Testis (tissue), 3 donors: ENCODE results near the gene SRGN. TPM values are rescaled to one million over a fixed set of nuclear protein-coding genes. Genes with fewer than 3 reads are reported as not detected.

ENCODE experiments used
- DNase-seq: peaks from one replicate; pipeline ENCODE4 v3.0.0-alpha.2; 2019
- H3K27ac ChIP-seq, 2 donors: fragments of 200-600 bp; sonication (generic); one replicate each; pipeline ENCODE4 v1.5.1; 2019
- H3K27me3 ChIP-seq: fragments of 200-600 bp; sonication (generic); one replicate; pipeline ENCODE4 v1.5.1; 2019
- H3K36me3 ChIP-seq: fragments of 200-600 bp; sonication (generic); one replicate; pipeline ENCODE4 v1.5.1; 2017; ENCODE audit warnings: low read depth; ENCODE audit errors: missing control alignments
- H3K4me1 ChIP-seq: fragments of 200-600 bp; sonication (generic); one replicate; pipeline ENCODE4 v1.5.1; 2019
- H3K4me3 ChIP-seq, 2 donors: fragments of 200-600 bp; sonication (generic); one replicate each; pipeline ENCODE4 v1.5.1; 2017 to 2019
- H3K9me3 ChIP-seq: fragments of 200-600 bp; sonication (generic); one replicate; pipeline ENCODE4 v1.5.1; 2017
- POLR2A ChIP-seq: fragments of 450-650 bp; IDR thresholded peaks from one replicate; pipeline ENCODE4 v1.6.1; 2017; ENCODE audit warnings: antibody characterized with exemption, mild to moderate bottlenecking, moderate library complexity
- WGBS, 2 donors: methylation state at CpG; one replicate each; pipeline ENCODE4 v1.1.5; 2018; 5-methylcytosine and 5-hydroxymethylcytosine counted together
- intact Hi-C: fragments of 100-400 bp; cut with DNase I; formaldehyde crosslinking; loops from one replicate; pipeline ENCODE4 v1.15.1; 2023; ENCODE audit warnings: low total_unique reads
- polyA plus RNA-seq: library from polyadenylated mRNA; stranded (reverse); fragments of 350-450 nt; fragmentation: Illumina TruSeq; extraction: RNeasy Lipid Tissue Mini Kit (QIAGEN cat#74804); gene quantifications from one replicate; pipeline ENCODE4 v1.2.3, GENCODE V29; 2014; ENCODE audit warnings: low read depth, low replicate concordance; ENCODE audit not compliant: insufficient read depth
- total RNA-seq, 2 donors: library from RNA; depleted of rRNA; stranded (reverse); fragments of >200 nt; gene quantifications; one replicate each; pipeline ENCODE4 v1.2.3, GENCODE V29; 2016
- TF ChIP-seq, protein P1 (sequence below), 3 experiments: fragments of 450-650 bp in 2 of 3; fragments of 200-600 bp in 1 of 3; sonication (generic) in 1 of 3; IDR thresholded peaks; one replicate each; pipeline ENCODE4 v1.5.1; 2016 to 2019; ENCODE audit warnings: antibody characterized with exemption in 3 of 3, mild to moderate bottlenecking in 2 of 3, moderate library complexity in 1 of 3

The SRGN gene
- total and polyA plus RNA-seq, 3 donors from 2014 or later = 25.7 to 61.1 (median 35.8) TPM

DNA sequence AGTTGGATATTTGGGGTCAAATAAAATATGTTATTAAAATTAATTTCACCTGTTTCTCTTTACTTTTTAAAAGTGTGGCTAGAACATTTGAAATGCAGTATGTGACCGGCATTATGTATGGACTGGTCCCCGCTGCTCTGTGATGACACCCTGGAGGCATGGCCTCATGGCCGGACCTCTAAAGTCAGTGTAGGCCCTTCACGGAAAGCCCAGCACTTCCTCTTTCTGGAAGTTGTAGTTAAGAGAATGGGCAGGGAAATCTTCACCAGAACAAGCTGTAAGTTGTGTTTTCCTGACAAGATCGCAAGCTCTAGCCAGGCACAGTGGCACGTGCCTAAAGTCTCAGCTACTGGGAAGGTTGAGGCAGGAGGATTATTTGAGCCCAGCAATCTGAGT is 38.3 kb upstream of the SRGN start:
- no peak for TF ChIP-seq POLR2A
- TF ChIP-seq, protein P1, sequence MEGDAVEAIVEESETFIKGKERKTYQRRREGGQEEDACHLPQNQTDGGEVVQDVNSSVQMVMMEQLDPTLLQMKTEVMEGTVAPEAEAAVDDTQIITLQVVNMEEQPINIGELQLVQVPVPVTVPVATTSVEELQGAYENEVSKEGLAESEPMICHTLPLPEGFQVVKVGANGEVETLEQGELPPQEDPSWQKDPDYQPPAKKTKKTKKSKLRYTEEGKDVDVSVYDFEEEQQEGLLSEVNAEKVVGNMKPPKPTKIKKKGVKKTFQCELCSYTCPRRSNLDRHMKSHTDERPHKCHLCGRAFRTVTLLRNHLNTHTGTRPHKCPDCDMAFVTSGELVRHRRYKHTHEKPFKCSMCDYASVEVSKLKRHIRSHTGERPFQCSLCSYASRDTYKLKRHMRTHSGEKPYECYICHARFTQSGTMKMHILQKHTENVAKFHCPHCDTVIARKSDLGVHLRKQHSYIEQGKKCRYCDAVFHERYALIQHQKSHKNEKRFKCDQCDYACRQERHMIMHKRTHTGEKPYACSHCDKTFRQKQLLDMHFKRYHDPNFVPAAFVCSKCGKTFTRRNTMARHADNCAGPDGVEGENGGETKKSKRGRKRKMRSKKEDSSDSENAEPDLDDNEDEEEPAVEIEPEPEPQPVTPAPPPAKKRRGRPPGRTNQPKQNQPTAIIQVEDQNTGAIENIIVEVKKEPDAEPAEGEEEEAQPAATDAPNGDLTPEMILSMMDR (IDR thresholded peaks at IDR 0.05) = no peak
- 76 to 94% methylated on average over 6 of the region's 6 CpGs for WGBS, 2 donors
- no peaks in the 10 kb centered on the region for H3K36me3 ChIP-seq
- H3K27ac ChIP-seq = no peak overlapping the region
- no peak for DNase-seq
- H3K9me3 ChIP-seq = no peaks in the 10 kb centered on the region
- intact Hi-C loops = no loop called here
- H3K4me1 ChIP-seq = peaks cover 21% of the 10 kb centered on the region
- no peaks in the 10 kb centered on the region for H3K27me3 ChIP-seq
- H3K4me3 ChIP-seq = no peak overlapping the region

DNA sequence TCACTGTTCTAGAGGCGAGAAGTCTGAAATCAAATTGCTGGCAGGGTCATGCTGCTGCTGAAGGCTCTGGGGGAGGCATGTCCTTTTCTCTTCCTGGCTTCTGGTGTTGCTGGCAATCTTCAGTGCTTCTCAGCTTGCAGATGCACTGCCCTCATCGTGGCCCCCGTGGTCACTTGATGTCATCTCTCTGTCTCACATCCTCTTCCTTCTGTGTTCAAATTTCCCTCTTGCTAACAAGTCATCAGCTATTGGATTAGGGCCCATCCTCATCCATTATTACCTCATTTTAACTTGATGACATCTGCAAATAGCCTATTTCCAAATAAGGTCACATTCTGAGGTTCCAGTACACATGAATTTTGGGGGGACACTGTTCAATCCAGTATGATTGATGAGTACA is 36.6 kb upstream of the SRGN start:
- Histone ChIP-seq H3K36me3 (no peaks in the 10 kb centered on the region), H3K27me3 (no peaks in the 10 kb centered on the region), H3K9me3 (no peaks in the 10 kb centered on the region), H3K4me3 (no peak overlapping the region), H3K27ac (peak overlapping the region in 1 of 2 donors; percentile 6), H3K4me1 (peaks cover 13% of the 10 kb centered on the region)
- intact Hi-C loops = no loop called here
- 54 to 57% methylated on average over 3 of the region's 3 CpGs for WGBS, 2 donors
- TF ChIP-seq POLR2A = no peak
- TF ChIP-seq, protein P1 (IDR thresholded peaks at IDR 0.05) = no peak
- peak; percentile 57 for DNase-seq

DNA sequence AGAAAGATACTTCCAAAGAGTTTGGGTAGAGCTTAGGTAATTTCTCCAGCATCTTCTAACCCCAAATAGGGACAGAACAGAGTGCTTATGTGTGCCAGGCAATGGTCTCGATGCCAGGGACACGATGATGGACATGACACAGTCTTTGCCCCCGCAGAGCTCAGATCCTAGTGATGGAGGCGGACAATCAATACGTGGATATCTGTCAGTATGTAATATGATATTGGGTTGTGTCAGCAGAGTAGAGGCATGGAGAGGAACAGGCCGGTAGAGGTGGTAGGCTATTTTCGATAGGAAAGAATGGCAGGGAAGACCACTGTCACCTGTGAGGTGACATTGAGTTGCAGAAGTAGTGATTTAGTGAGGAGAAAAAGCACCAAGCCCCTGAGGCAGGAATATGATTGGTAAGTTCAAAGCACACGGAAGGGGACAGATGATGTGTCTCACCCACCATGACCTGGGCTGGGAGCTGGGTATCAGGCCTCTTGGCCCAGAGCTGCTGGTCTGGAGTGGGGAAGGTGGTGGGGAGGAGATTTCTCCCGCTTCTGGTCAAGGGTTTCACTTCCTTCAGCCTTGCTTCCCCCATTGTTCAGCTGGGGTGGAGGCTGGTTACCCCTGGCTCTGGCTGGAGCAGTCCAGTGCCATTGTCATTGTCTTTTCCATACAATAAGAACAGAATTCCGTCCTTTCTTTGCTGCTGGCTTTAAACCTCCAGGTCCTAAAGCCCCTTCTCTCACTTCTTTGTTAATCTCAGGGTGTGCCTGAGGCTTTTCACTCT is 36.0 kb upstream of the SRGN start:
- peaks cover 8% of the 10 kb centered on the region for H3K4me1 ChIP-seq
- 79 to 83% methylated on average over 10 of the region's 10 CpGs for WGBS, 2 donors
- intact Hi-C loops = no loop called here
- TF ChIP-seq POLR2A = no peak
- TF ChIP-seq, protein P1 (IDR thresholded peaks at IDR 0.05) = no peak
- DNase-seq = no peak
- H3K9me3 ChIP-seq = no peaks in the 10 kb centered on the region
- no peak overlapping the region for H3K27ac ChIP-seq
- no peak overlapping the region for H3K4me3 ChIP-seq
- no peaks in the 10 kb centered on the region for H3K27me3 ChIP-seq
- H3K36me3 ChIP-seq = no peaks in the 10 kb centered on the region

DNA sequence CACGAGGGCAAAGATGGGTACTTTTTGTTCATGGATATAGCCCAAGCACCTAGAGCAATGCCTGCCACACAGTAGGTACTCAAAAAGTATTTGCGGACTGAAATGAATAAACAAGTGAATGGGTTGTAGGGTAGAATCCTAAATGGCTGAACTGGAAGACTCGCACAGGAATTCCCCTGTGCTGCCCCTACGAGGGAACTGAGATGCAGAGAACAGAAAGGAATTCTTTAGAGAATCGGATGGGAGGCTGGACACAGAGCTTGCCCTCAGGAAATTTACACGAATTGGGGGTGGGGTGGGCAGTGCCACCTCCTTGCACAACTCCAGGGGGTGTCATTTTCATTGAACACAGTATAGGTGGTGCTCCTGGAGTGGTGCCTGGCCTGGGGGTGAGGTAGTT is 35.2 kb upstream of the SRGN start:
- Histone ChIP-seq H3K27me3 (no peaks in the 10 kb centered on the region), H3K4me1 (no peaks in the 10 kb centered on the region), H3K36me3 (no peaks in the 10 kb centered on the region), H3K27ac (no peak overlapping the region), H3K4me3 (no peak overlapping the region), H3K9me3 (no peaks in the 10 kb centered on the region)
- 80 to 84% methylated on average over 6 of the region's 6 CpGs for WGBS, 2 donors
- intact Hi-C loops = no loop called here
- no peak for DNase-seq
- TF ChIP-seq, protein P1 (IDR thresholded peaks at IDR 0.05) = no peak

DNA sequence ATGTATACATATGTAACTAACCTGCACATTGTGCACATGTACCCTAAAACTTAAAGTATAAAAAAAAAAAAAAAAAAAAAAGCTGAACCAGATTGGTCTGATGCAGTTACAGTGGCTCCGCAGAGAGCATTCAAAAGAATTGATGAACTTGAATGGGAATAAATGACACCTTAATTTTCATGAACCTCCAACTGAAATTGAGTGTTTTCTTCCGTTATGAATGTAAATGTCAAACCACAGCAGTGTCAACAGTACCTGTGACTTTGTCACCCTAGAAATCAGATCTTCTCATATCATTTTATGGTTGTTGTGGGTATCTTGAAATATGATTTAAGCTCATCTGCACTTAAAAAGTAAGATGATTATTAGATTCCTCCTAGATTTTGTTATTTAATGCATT is 32.7 kb upstream of the SRGN start:
- TF ChIP-seq, protein P1 (IDR thresholded peaks at IDR 0.05) = no peak
- no peak for TF ChIP-seq POLR2A
- Histone ChIP-seq H3K36me3 (no peaks in the 10 kb centered on the region), H3K27me3 (no peaks in the 10 kb centered on the region), H3K9me3 (no peaks in the 10 kb centered on the region), H3K27ac (no peak overlapping the region), H3K4me3 (no peak overlapping the region), H3K4me1 (no peaks in the 10 kb centered on the region)
- no peak for DNase-seq
- intact Hi-C loops = no loop called here
- 89 to 90% methylated on average over 2 of the region's 2 CpGs for WGBS, 2 donors
